BE2C (cell line): ENCODE results near the gene THADA.
"Not testable (repeated sequence)": the region's sequence is repeated elsewhere in the genome, so short reads cannot be mapped to it uniquely, and the experiment has no call there.

ENCODE experiments used
- DNase-seq: peaks from one replicate; pipeline ENCODE4 v3.0.0-alpha.2; 2020
- H3K27me3 ChIP-seq: fragments of 250-450 bp; sonication (Bioruptor Pico); 2 replicates; pipeline ENCODE4 v1.5.1; 2020; ENCODE audit warnings: mild to moderate bottlenecking
- H3K36me3 ChIP-seq: fragments of 250-450 bp; sonication (Bioruptor Pico); 2 replicates; pipeline ENCODE4 v1.5.1; 2020; ENCODE audit warnings: mild to moderate bottlenecking
- H3K4me1 ChIP-seq: fragments of 250-450 bp; sonication (Bioruptor Pico); 2 replicates; pipeline ENCODE4 v1.5.1; 2020
- H3K4me3 ChIP-seq: 2 replicates; pipeline ENCODE4 v1.5.1; 2011; ENCODE audit warnings: low read depth, low read length
- H3K9me3 ChIP-seq: fragments of 250-450 bp; sonication (Bioruptor Pico); 2 replicates; pipeline ENCODE4 v1.5.1; 2020
- CTCF ChIP-seq: IDR thresholded peaks from 2 replicates; pipeline ENCODE4 v1.5.1; 2012; ENCODE audit warnings: mild to moderate bottlenecking, low read depth, low read length

THADA gene

GRCh38 chr2:43636621-43637020, 40.8 kb upstream of the THADA start:
- Histone ChIP-seq H3K36me3 (no peaks in the 10 kb centered on the region), H3K9me3 (no peaks in the 10 kb centered on the region), H3K27me3 (peaks cover 27% of the 10 kb centered on the region), H3K4me3 (peak overlapping the region; percentile 63), H3K4me1 (no peaks in the 10 kb centered on the region)
- no peak for DNase-seq
- no peak for TF ChIP-seq CTCF

GRCh38 chr2:43636153-43636552, 40.3 kb upstream of the THADA start:
- not testable (repeated sequence) for DNase-seq, H3K9me3 ChIP-seq, H3K4me3 ChIP-seq, H3K4me1 ChIP-seq, H3K36me3 ChIP-seq
- peaks cover 27% of the 10 kb centered on the region for H3K27me3 ChIP-seq

GRCh38 chr2:43634604-43635306, 38.9 kb upstream of the THADA start:
- TF ChIP-seq CTCF = no peak
- H3K4me3 ChIP-seq = no peak overlapping the region
- H3K9me3 ChIP-seq = no peaks in the 10 kb centered on the region
- H3K4me1 ChIP-seq = no peaks in the 10 kb centered on the region
- no peak for DNase-seq
- H3K36me3 ChIP-seq = no peaks in the 10 kb centered on the region
- H3K27me3 ChIP-seq = peaks cover 27% of the 10 kb centered on the region

GRCh38 chr2:43631618-43632317, 35.9 kb upstream of the THADA start:
- no peak for DNase-seq
- TF ChIP-seq CTCF = no peak
- no peaks in the 10 kb centered on the region for H3K36me3 ChIP-seq
- no peaks in the 10 kb centered on the region for H3K4me1 ChIP-seq
- peaks cover 18% of the 10 kb centered on the region for H3K27me3 ChIP-seq
- H3K4me3 ChIP-seq = no peak overlapping the region
- no peaks in the 10 kb centered on the region for H3K9me3 ChIP-seq

GRCh38 chr2:43622931-43623451, 27.2 kb upstream of the THADA start:
- 0 out of 2 replicates have a peak, but pooled peaks cover 21% of the 10 kb centered on the region for H3K27me3 ChIP-seq
- no peaks in the 10 kb centered on the region for H3K4me1 ChIP-seq
- H3K36me3 ChIP-seq = no peaks in the 10 kb centered on the region
- TF ChIP-seq CTCF = no peak
- DNase-seq = peak; percentile 38
- no peak overlapping the region for H3K4me3 ChIP-seq
- H3K9me3 ChIP-seq = no peaks in the 10 kb centered on the region

- no peak overlapping the region for H3K4me3 ChIP-seq
- no peaks in the 10 kb centered on the region for H3K9me3 ChIP-seq
- H3K36me3 ChIP-seq = no peaks in the 10 kb centered on the region
- 0 out of 2 replicates have a peak, but pooled peaks cover 15% of the 10 kb centered on the region for H3K27me3 ChIP-seq
- TF ChIP-seq CTCF = no peak
- H3K4me1 ChIP-seq = no peaks in the 10 kb centered on the region
- no peak for DNase-seq
These were observed 23.7 kb upstream of the THADA start for GRCh38 chr2:43619511-43619910.
